ENCODE results near the gene PGLYRP2.

PGLYRP2 gene

DNA sequence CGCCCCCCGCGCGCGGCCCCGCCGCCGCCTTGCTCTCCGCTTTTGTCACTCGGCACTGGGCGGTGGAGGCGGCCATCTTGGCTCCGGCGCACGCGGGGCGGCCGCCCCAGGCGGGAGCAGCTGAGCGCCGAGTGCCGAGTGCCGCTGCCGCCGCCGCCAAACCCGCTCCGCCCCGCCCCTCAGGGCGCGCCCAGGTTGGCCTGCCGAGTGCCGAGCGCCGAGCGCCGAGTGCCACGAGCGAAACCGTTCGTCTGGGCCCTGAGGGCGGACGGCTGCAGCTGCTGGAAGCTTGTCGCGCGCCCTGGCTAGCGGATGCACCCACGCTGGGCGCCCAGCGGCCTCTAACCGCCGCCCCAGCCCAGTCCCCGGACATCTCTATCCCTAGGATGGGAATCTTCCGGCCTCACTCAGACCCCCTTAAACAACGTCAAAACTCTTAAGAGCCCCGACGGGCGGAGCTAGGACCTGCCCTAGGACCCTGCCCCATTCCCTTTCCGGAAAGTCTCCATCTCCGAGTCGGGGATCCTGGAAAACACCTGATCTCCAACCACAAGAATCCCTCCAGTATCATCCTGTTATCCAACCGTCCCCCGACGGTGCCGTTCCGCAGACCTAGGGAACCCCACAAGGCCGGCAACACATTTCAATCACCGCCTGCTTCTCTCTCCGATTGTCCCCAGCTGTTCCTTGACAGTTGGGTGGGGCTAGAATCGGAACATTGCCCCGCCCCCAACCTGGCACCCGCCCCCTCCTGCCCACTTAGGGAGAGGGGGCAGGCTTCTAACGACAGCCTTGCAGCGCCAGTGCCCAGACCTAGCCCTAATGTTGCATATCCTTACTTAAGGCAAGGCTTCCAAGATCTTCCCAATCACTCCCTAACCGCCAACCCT lies 46.4 kb downstream of the PGLYRP2 start (continued):
- TF ChIP-seq ZNF426 (tag by site-specific recombination; IDR thresholded peaks at IDR 0.05): no peak
- TF ChIP-seq ZNF391 (tag by site-specific recombination; IDR thresholded peaks at IDR 0.05; ENCODE audit: borderline replicate concordance, low read depth): peak; percentile 84; the same call in 1 of the 2 replicates
- TF ChIP-seq KLF10 (tag by site-specific recombination; IDR thresholded peaks at IDR 0.05): peak; percentile 82
- TF ChIP-seq, protein P1, sequence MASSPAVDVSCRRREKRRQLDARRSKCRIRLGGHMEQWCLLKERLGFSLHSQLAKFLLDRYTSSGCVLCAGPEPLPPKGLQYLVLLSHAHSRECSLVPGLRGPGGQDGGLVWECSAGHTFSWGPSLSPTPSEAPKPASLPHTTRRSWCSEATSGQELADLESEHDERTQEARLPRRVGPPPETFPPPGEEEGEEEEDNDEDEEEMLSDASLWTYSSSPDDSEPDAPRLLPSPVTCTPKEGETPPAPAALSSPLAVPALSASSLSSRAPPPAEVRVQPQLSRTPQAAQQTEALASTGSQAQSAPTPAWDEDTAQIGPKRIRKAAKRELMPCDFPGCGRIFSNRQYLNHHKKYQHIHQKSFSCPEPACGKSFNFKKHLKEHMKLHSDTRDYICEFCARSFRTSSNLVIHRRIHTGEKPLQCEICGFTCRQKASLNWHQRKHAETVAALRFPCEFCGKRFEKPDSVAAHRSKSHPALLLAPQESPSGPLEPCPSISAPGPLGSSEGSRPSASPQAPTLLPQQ (tag by site-specific recombination; IDR thresholded peaks at IDR 0.05): peak; percentile 79
- TF ChIP-seq, protein P2, sequence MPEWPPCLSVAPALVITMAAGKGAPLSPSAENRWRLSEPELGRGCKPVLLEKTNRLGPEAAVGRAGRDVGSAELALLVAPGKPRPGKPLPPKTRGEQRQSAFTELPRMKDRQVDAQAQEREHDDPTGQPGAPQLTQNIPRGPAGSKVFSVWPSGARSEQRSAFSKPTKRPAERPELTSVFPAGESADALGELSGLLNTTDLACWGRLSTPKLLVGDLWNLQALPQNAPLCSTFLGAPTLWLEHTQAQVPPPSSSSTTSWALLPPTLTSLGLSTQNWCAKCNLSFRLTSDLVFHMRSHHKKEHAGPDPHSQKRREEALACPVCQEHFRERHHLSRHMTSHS (tag by site-specific recombination; IDR thresholded peaks at IDR 0.05): no peak
- no peak for TF ChIP-seq GLIS1 (tag by site-specific recombination; IDR thresholded peaks at IDR 0.05)
- TF ChIP-seq, protein P3, sequence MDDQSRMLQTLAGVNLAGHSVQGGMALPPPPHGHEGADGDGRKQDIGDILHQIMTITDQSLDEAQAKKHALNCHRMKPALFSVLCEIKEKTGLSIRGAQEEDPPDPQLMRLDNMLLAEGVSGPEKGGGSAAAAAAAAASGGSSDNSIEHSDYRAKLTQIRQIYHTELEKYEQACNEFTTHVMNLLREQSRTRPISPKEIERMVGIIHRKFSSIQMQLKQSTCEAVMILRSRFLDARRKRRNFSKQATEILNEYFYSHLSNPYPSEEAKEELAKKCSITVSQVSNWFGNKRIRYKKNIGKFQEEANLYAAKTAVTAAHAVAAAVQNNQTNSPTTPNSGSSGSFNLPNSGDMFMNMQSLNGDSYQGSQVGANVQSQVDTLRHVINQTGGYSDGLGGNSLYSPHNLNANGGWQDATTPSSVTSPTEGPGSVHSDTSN (CRISPR knock-in tag; IDR thresholded peaks at IDR 0.05): peak; percentile 93
- TF ChIP-seq ZNF660 (tag by site-specific recombination; IDR thresholded peaks at IDR 0.05): peak; percentile 88
- TF ChIP-seq ZNF501 (tag by site-specific recombination; IDR thresholded peaks at IDR 0.05): no peak
- peak; percentile 95 for TF ChIP-seq ZNF335 (tag by site-specific recombination; conservative IDR thresholded peaks at IDR 0.05)
- no peak for TF ChIP-seq ZNF302 (tag by site-specific recombination; IDR thresholded peaks at IDR 0.05; ENCODE audit: low read depth)
- TF ChIP-seq ZNF701 (tag by site-specific recombination; IDR thresholded peaks at IDR 0.05): no peak
- peak; percentile 61 for TF ChIP-seq ZEB2 (tag by site-specific recombination; IDR thresholded peaks at IDR 0.05)
- TF ChIP-seq, protein P4, sequence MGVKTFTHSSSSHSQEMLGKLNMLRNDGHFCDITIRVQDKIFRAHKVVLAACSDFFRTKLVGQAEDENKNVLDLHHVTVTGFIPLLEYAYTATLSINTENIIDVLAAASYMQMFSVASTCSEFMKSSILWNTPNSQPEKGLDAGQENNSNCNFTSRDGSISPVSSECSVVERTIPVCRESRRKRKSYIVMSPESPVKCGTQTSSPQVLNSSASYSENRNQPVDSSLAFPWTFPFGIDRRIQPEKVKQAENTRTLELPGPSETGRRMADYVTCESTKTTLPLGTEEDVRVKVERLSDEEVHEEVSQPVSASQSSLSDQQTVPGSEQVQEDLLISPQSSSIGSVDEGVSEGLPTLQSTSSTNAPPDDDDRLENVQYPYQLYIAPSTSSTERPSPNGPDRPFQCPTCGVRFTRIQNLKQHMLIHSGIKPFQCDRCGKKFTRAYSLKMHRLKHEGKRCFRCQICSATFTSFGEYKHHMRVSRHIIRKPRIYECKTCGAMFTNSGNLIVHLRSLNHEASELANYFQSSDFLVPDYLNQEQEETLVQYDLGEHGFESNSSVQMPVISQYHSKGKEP (tag by site-specific recombination; IDR thresholded peaks at IDR 0.05): peak; percentile 63; the same call in 1 of the 2 replicates

DNA sequence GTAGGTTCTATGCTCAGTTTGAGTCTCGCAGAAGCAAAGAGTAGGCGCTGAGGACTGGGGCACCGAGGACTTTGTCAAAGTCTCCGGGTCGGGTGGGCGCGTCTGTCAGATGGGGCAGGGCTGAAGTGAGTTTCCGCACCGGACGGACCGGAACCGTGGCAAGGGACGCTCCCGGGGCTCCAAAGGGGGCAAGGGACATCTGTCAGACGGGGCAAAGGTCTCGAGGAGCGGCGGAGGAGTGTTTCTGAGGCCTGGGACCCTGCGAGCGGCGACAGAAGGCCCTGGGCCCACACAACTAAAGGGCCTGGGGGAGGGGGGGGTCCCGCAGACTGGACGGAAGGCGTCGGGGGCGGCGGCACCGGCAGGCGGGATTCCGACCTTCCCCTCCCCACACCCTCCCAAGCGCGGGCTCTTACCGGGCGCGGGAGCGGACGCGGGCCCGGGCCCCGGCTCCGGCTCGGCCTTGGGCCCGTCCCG lies 47.2 kb downstream of the PGLYRP2 start:
- H3K9me3 ChIP-seq (ENCODE audit: control insufficient read depth, insufficient read depth, low read depth, low read length): no peaks in the 10 kb centered on the region
- peak overlapping the region; percentile 95 for H3K4me3 ChIP-seq (ENCODE audit: low read depth, low read length)
- POLR2A ChIA-PET: interaction anchor here (1.2 to 2.8 kb wide), 6 partner anchors 13 to 124 kb away, joined by 4 to 27 read pairs (median 6); partner anchors contain the start of genes AKAP8 and AKAP8L
- H3K4me1 ChIP-seq (ENCODE audit: control insufficient read depth, insufficient read depth, low read length): peaks cover 7% of the 10 kb centered on the region
- CTCF ChIA-PET: interaction anchor here (1.6 to 2.3 kb wide), 2 partner anchors 12 to 13 kb away, joined by 8 to 13 read pairs; partner anchors contain the start of gene AKAP8L
- peaks cover 0 to 35% of the 10 kb centered on the region in 2 experiments; a peak in 1 of 3 replicates for H3K36me3 ChIP-seq (ENCODE audit: control insufficient read depth in 2 of 2, insufficient read depth in 1 of 2, low read length in 2 of 2)
- H3K27ac ChIP-seq (ENCODE audit: extremely low read depth, low read depth, low read length): peak overlapping the region; percentile 68
- TF ChIP-seq SP2 (tag by site-specific recombination; IDR thresholded peaks at IDR 0.05): 0 out of 2 replicates have a peak, but pooled peaks have one; percentile 38
- TF ChIP-seq, protein P5, sequence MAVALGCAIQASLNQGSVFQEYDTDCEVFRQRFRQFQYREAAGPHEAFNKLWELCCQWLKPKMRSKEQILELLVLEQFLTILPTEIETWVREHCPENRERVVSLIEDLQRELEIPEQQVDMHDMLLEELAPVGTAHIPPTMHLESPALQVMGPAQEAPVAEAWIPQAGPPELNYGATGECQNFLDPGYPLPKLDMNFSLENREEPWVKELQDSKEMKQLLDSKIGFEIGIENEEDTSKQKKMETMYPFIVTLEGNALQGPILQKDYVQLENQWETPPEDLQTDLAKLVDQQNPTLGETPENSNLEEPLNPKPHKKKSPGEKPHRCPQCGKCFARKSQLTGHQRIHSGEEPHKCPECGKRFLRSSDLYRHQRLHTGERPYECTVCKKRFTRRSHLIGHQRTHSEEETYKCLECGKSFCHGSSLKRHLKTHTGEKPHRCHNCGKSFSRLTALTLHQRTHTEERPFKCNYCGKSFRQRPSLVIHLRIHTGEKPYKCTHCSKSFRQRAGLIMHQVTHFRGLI (tag by site-specific recombination; IDR thresholded peaks at IDR 0.05): no peak
- TF ChIP-seq ZBTB20 (tag by site-specific recombination; IDR thresholded peaks at IDR 0.05): 0 out of 2 replicates have a peak, but pooled peaks have one; percentile 13
- 0 out of 2 replicates have a peak, but pooled peaks have one; percentile 27 for TF ChIP-seq KLF16 (tag by site-specific recombination; IDR thresholded peaks at IDR 0.05)
- TF ChIP-seq, protein P6, sequence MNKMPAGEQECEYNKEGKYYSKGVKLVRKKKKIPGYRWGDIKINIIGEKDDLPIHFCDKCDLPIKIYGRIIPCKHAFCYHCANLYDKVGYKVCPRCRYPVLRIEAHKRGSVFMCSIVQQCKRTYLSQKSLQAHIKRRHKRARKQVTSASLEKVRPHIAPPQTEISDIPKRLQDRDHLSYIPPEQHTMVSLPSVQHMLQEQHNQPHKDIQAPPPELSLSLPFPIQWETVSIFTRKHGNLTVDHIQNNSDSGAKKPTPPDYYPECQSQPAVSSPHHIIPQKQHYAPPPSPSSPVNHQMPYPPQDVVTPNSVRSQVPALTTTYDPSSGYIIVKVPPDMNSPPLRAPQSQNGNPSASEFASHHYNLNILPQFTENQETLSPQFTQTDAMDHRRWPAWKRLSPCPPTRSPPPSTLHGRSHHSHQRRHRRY (tag by site-specific recombination; IDR thresholded peaks at IDR 0.05): no peak
- TF ChIP-seq KLF8 (tag by site-specific recombination; IDR thresholded peaks at IDR 0.05): peak; percentile 33; the same call in 1 of the 2 replicates
- TF ChIP-seq ZFP69B (tag by site-specific recombination; IDR thresholded peaks at IDR 0.05): peak; percentile 75
- no peak for TF ChIP-seq ZNF830 (tag by site-specific recombination; IDR thresholded peaks at IDR 0.05; ENCODE audit: low read depth)
- TF ChIP-seq ZNF266 (tag by site-specific recombination; IDR thresholded peaks at IDR 0.05; ENCODE audit: low read depth): no peak
- no peak for TF ChIP-seq GLI2 (tag by site-specific recombination; IDR thresholded peaks at IDR 0.05; ENCODE audit: borderline replicate concordance, low read depth)
- TF ChIP-seq, protein P7, sequence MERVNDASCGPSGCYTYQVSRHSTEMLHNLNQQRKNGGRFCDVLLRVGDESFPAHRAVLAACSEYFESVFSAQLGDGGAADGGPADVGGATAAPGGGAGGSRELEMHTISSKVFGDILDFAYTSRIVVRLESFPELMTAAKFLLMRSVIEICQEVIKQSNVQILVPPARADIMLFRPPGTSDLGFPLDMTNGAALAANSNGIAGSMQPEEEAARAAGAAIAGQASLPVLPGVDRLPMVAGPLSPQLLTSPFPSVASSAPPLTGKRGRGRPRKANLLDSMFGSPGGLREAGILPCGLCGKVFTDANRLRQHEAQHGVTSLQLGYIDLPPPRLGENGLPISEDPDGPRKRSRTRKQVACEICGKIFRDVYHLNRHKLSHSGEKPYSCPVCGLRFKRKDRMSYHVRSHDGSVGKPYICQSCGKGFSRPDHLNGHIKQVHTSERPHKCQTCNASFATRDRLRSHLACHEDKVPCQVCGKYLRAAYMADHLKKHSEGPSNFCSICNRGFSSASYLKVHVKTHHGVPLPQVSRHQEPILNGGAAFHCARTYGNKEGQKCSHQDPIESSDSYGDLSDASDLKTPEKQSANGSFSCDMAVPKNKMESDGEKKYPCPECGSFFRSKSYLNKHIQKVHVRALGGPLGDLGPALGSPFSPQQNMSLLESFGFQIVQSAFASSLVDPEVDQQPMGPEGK (tag by site-specific recombination; IDR thresholded peaks at IDR 0.05): 0 out of 2 replicates have a peak, but pooled peaks have one; percentile 32
